Right hindlimb (tissue), 1 donor: ENCODE data around the gene FOXP4.

ENCODE experiments used
- DNase-seq: peaks from one replicate; pipeline ENCODE4 v3.0.0-alpha.2; 2018

The FOXP4 gene

GRCh38 chr6:41545703-41546474 is at the start of gene FOXP4:
Gene FOXP4 (plus strand): TSS chr6:41546381. CDS start chr6:41565761, 19,380 bp downstream.
- DNase-seq: peak; percentile 94

GRCh38 chr6:41497573-41497972 is 48.6 kb upstream of the FOXP4 start:
- no peak for DNase-seq

- peak; percentile 30 for DNase-seq
These were observed 48.2 kb upstream of the FOXP4 start for GRCh38 chr6:41497994-41498393.

GRCh38 chr6:41498968-41499599 is 47.1 kb upstream of the FOXP4 start:
- DNase-seq: peak; percentile 7

- peak; percentile 11 for DNase-seq
These were observed 45.6 kb upstream of the FOXP4 start for GRCh38 chr6:41500561-41500960.

GRCh38 chr6:41502566-41502916 is 43.6 kb upstream of the FOXP4 start:
- peak; percentile 65 for DNase-seq

GRCh38 chr6:41502917-41503671 is 43.1 kb upstream of the FOXP4 start:
- DNase-seq: peak; percentile 84

GRCh38 chr6:41503827-41504465 is 42.2 kb upstream of the FOXP4 start:
- DNase-seq: peak; percentile 76

- DNase-seq: peak; percentile 57
These were observed 41.6 kb upstream of the FOXP4 start for GRCh38 chr6:41504466-41505121.

- DNase-seq: peak; percentile 94
These were observed 40.8 kb upstream of the FOXP4 start for GRCh38 chr6:41505122-41506049.

- no peak for DNase-seq
These were observed 37.7 kb upstream of the FOXP4 start for GRCh38 chr6:41508479-41508878.

GRCh38 chr6:41509580-41509979 is 36.6 kb upstream of the FOXP4 start:
- no peak for DNase-seq

GRCh38 chr6:41511443-41512060 is 34.6 kb upstream of the FOXP4 start:
- no peak for DNase-seq

GRCh38 chr6:41512146-41512701 is 34.0 kb upstream of the FOXP4 start:
- no peak for DNase-seq

GRCh38 chr6:41515995-41516394 is 30.2 kb upstream of the FOXP4 start:
- no peak for DNase-seq

- no peak for DNase-seq
These were observed 28.1 kb upstream of the FOXP4 start for GRCh38 chr6:41518118-41518517.

GRCh38 chr6:41519305-41519744 is 26.9 kb upstream of the FOXP4 start:
- no peak for DNase-seq

- no peak for DNase-seq
These were observed 26.2 kb upstream of the FOXP4 start for GRCh38 chr6:41519745-41520699.

GRCh38 chr6:41522780-41523548 is 23.2 kb upstream of the FOXP4 start:
- DNase-seq: no peak
